Pancreas (tissue), 10 donors: ENCODE results near the gene DMAC2L. TPM values are rescaled to one million over a fixed set of nuclear protein-coding genes. Genes with fewer than 3 reads are reported as not detected.

Source experiments
- ATAC-seq, 4 donors: fragments of 200-7000 bp; cut with Tn5 transposase; one replicate each; pipeline versions ENCODE4 v1.8.0 to v1.9.1; 2020; ENCODE audit warnings: mild to moderate bottlenecking in 4 of 4, moderate library complexity in 4 of 4
- DNase-seq, 6 donors: peaks; one replicate each; pipeline ENCODE4 v3.0.0-alpha.2; 2020
- FAIRE-seq: peaks from 2 replicates; lab custom pipeline; 2012; peaks lifted over from hg19 to GRCh38; lab: Jason Lieb, UNC
- H3K27ac ChIP-seq, 4 donors: fragments of 200-600 bp; sonication (generic); 1 replicate in 3 of 4; 2 replicates in 1 of 4; pipeline versions ENCODE4 v1.5.0 to v1.8.0; 2020
- H3K27me3 ChIP-seq, 4 donors: fragments of 200-600 bp; one replicate each; pipeline ENCODE4 v1.8.0; 2021
- H3K36me3 ChIP-seq, 3 donors: fragments of 200-600 bp; sonication (generic) in 1 of 3; one replicate each; pipeline versions ENCODE4 v1.5.0 to v1.8.0; 2020 to 2021
- H3K4me1 ChIP-seq, 3 donors: fragments of 200-600 bp; one replicate each; pipeline ENCODE4 v1.8.0; 2021
- H3K4me3 ChIP-seq, 4 donors: fragments of 200-600 bp; sonication (generic) in 2 of 4; one replicate each; pipeline versions ENCODE4 v1.5.0 to v1.8.0; 2020 to 2021
- H3K9me3 ChIP-seq, 4 donors: fragments of 200-600 bp; one replicate each; pipeline ENCODE4 v1.8.0; 2021
- WGBS, 2 donors: extraction: QIAGEN DNeasy Blood & Tissue Kit; methylation state at CpG; one replicate each; pipeline ENCODE4 v1.1.7; 2013; 5-methylcytosine and 5-hydroxymethylcytosine counted together
- intact Hi-C, 3 donors: fragments of 100-400 bp; cut with DNase I; formaldehyde crosslinking; loops; one replicate each; pipeline versions ENCODE4 v1.11.1 to v1.14.2; 2022
- polyA plus RNA-seq, 2 donors: library from polyadenylated mRNA; stranded (reverse); fragments of 200-250 nt; gene quantifications; one replicate each; pipeline ENCODE4 v1.2.3, GENCODE V29; 2013
- total RNA-seq, 6 donors: library from RNA; stranded (reverse); fragmentation: NEBNext Ultra II Directional in 4 of 6; extraction: Animal tissue kit (Norgen Biotek cat#: 25700) in 4 of 6; gene quantifications; one replicate each; pipeline versions ENCODE4 v1.2.1 to v1.2.4, GENCODE V29; 2021 to 2023
- TF ChIP-seq, protein P1 (sequence below), 4 donors: fragments of 200-600 bp; sonication (generic) in 3 of 4; IDR thresholded peaks; one replicate each; pipeline versions ENCODE4 v1.5.0 to v1.8.0; 2021; ENCODE audit warnings: antibody characterized with exemption in 4 of 4
- donor health status: healthy with polysubstance abuse.
- donor health status: DM: no; HTN: no; CAD: no; lungs with moderate emphysema.
- donor health status: DM: no; HTN: no; CAD: no.
- donor health status: control.
- donor health status: control.
- donor health status: Bipolar disorder and iron deficiency.
- donor health status: DM: yes; HTN: yes; CAD: no.
- donor health status: DM: no; HTN: no; CAD: no.
- donor health status: DM: no; HTN: no; CAD: no.
- donor health status: DM: yes; HTN: yes; CAD: no.

The DMAC2L gene
- total and polyA plus RNA-seq, 8 donors = 8.3 to 17.7 (median 9.9) TPM

- Histone ChIP-seq H3K4me1 (peaks cover 0 to 7% (median 0%) of the 10 kb centered on the region in 3 donors), H3K36me3 (no peaks in the 10 kb centered on the region), H3K4me3 (no peak overlapping the region), H3K27me3 (no peaks in the 10 kb centered on the region), H3K27ac (no peak overlapping the region), H3K9me3 (no peaks in the 10 kb centered on the region)
- 69 to 70% methylated on average over 4 of the region's 4 CpGs for WGBS, 2 donors
- no peak for DNase-seq
- no peak for ATAC-seq
- FAIRE-seq = no peak
- TF ChIP-seq, protein P1, sequence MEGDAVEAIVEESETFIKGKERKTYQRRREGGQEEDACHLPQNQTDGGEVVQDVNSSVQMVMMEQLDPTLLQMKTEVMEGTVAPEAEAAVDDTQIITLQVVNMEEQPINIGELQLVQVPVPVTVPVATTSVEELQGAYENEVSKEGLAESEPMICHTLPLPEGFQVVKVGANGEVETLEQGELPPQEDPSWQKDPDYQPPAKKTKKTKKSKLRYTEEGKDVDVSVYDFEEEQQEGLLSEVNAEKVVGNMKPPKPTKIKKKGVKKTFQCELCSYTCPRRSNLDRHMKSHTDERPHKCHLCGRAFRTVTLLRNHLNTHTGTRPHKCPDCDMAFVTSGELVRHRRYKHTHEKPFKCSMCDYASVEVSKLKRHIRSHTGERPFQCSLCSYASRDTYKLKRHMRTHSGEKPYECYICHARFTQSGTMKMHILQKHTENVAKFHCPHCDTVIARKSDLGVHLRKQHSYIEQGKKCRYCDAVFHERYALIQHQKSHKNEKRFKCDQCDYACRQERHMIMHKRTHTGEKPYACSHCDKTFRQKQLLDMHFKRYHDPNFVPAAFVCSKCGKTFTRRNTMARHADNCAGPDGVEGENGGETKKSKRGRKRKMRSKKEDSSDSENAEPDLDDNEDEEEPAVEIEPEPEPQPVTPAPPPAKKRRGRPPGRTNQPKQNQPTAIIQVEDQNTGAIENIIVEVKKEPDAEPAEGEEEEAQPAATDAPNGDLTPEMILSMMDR (IDR thresholded peaks at IDR 0.05) = no peak
- intact Hi-C loops = no loop called here
Observed at GRCh38 chr14:50344876-50345563, 32.9 kb downstream of the DMAC2L start.

DNA sequence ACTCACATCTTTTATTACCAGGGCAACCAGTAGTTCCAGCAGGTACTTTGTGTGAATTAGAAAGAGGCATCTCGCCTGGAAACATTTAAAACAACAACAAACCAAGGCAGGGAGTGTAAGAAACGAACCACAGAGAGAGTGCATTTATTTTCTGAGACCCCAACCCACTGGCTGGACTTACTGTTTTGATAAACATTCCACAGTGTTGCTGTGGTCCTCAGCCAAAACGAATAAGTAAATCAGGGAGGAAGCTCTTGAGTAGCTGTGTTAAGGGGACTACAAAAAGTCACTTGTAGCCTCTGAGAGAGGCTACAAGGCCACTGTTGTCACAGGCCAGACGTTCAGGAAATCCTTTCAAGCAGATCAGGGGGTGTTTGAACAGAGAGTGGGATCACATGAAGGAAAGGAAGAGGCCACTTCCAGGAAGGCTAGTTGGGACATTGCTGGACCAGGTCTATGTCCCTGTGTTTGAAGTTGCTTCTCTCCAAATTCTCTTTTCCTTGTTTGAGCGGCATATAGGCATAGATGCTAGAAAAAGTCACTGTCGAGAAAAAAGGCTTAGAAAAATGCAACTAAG lies 33.8 kb downstream of the DMAC2L start:
- Histone ChIP-seq H3K36me3 (no peaks in the 10 kb centered on the region), H3K27ac (no peak overlapping the region), H3K4me3 (no peak overlapping the region), H3K9me3 (no peaks in the 10 kb centered on the region), H3K4me1 (peaks cover 0 to 7% (median 0%) of the 10 kb centered on the region in 3 donors), H3K27me3 (no peaks in the 10 kb centered on the region)
- TF ChIP-seq, protein P1 (IDR thresholded peaks at IDR 0.05) = no peak
- 62 to 63% methylated on average over 6 of the region's 6 CpGs for WGBS, 2 donors
- no peak for DNase-seq
- intact Hi-C loops = no loop called here
- ATAC-seq = no peak
- FAIRE-seq = no peak

DNA sequence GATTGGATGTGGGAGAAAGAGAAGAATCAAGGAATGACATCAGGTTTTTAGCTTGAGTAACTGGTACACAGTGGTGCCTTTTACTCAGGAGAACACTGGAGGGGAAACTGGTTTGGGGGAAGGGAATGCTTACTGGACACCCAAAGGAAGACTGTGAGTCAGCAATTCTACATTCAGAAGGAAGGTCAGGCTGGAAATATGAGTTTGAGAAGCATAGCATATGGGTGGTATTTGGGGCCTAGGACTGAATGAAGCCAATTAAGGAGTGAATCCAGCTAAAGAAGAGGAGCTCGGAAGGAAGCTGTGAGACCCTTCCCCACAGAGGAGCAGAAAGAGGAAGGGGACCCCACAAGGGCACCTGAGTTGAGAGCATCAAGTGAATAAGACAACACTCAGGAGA lies 35.4 kb downstream of the DMAC2L start:
- DNase-seq (no peak), ATAC-seq (peak; percentile 61 to 81 (median 72))
- 48 to 93% methylated on average over 1 of the region's 1 CpG for WGBS, 2 donors

GRCh38 chr14:50348933-50349332 lies 36.8 kb downstream of the DMAC2L start:
- no peaks in the 10 kb centered on the region for H3K27me3 ChIP-seq
- ATAC-seq (no peak), DNase-seq (no peak), FAIRE-seq (no peak)
- H3K9me3 ChIP-seq = no peaks in the 10 kb centered on the region
- no peak overlapping the region for H3K27ac ChIP-seq
- H3K36me3 ChIP-seq = no peaks in the 10 kb centered on the region
- intact Hi-C loops = no loop called here
- peaks cover 0 to 7% (median 0%) of the 10 kb centered on the region in 3 donors for H3K4me1 ChIP-seq
- H3K4me3 ChIP-seq = no peak overlapping the region
- TF ChIP-seq, protein P1 (IDR thresholded peaks at IDR 0.05) = no peak

More for the DNA sequence above, 35.4 kb downstream of the DMAC2L start:
- FAIRE-seq = no peak
- H3K27me3 ChIP-seq = no peaks in the 10 kb centered on the region
- intact Hi-C loops = no loop called here
- H3K9me3 ChIP-seq = no peaks in the 10 kb centered on the region
- H3K36me3 ChIP-seq = no peaks in the 10 kb centered on the region
- TF ChIP-seq, protein P1 (IDR thresholded peaks at IDR 0.05) = no peak
- peaks cover 0 to 7% (median 0%) of the 10 kb centered on the region in 3 donors for H3K4me1 ChIP-seq
- H3K4me3 ChIP-seq = no peak overlapping the region
- no peak overlapping the region for H3K27ac ChIP-seq

GRCh38 chr14:50350975-50351374 lies 38.9 kb downstream of the DMAC2L start:
- ATAC-seq (no peak), DNase-seq (no peak), FAIRE-seq (no peak)
- Histone ChIP-seq H3K27me3 (no peaks in the 10 kb centered on the region), H3K36me3 (no peaks in the 10 kb centered on the region), H3K9me3 (no peaks in the 10 kb centered on the region), H3K4me1 (peaks cover 0 to 7% (median 0%) of the 10 kb centered on the region in 3 donors), H3K27ac (no peak overlapping the region), H3K4me3 (no peak overlapping the region)
- 86 to 96% methylated on average over 2 of the region's 2 CpGs for WGBS, 2 donors
- intact Hi-C loops = no loop called here
- TF ChIP-seq, protein P1 (IDR thresholded peaks at IDR 0.05) = no peak
